Parathyroid adenoma (tissue), 2 donors: ENCODE measurements around the gene NPEPL1.

Source experiments
- H2AFZ ChIP-seq: fragments of 300-600 bp; sonication (generic); one replicate; pipeline ENCODE4 v1.7.0; 2017; ENCODE audit warnings: antibody characterized with exemption, mild to moderate bottlenecking
- H3K27ac ChIP-seq: fragments of 300-600 bp; sonication (generic); one replicate; pipeline ENCODE4 v1.7.0; 2017
- H3K27me3 ChIP-seq: fragments of 300-600 bp; sonication (generic); one replicate; pipeline ENCODE4 v1.7.0; 2017; ENCODE audit warnings: low read length; ENCODE audit not compliant: control insufficient read depth, insufficient read depth
- H3K36me3 ChIP-seq: fragments of 300-600 bp; sonication (generic); one replicate; pipeline ENCODE4 v1.7.0; 2017; ENCODE audit warnings: low read length; ENCODE audit not compliant: control insufficient read depth, insufficient read depth
- H3K4me1 ChIP-seq: fragments of 300-600 bp; sonication (generic); one replicate; pipeline ENCODE4 v1.7.0; 2017; ENCODE audit warnings: control low read depth
- H3K4me2 ChIP-seq: fragments of 300-600 bp; sonication (generic); one replicate; pipeline ENCODE4 v1.7.0; 2017; ENCODE audit warnings: low read length
- H3K4me3 ChIP-seq: fragments of 300-600 bp; sonication (generic); one replicate; pipeline ENCODE4 v1.7.0; 2017; ENCODE audit warnings: low read depth, low read length
- H3K79me2 ChIP-seq: fragments of 300-600 bp; sonication (generic); one replicate; pipeline ENCODE4 v1.7.0; 2017; ENCODE audit warnings: control low read depth
- H3K9ac ChIP-seq: fragments of 300-600 bp; sonication (generic); one replicate; pipeline ENCODE4 v1.7.0; 2017; ENCODE audit warnings: mild to moderate bottlenecking
- H3K9me3 ChIP-seq: fragments of 300-600 bp; sonication (generic); one replicate; pipeline ENCODE4 v1.7.0; 2017; ENCODE audit warnings: low read length; ENCODE audit not compliant: control insufficient read depth
- TF ChIP-seq, protein P1 (sequence below): fragments of 300-600 bp; sonication (generic); IDR thresholded peaks from one replicate; pipeline ENCODE4 v1.7.0; 2017; ENCODE audit warnings: antibody characterized with exemption, mild to moderate bottlenecking
- donor health status: primary hyperparathyroidism.

The NPEPL1 gene

DNA sequence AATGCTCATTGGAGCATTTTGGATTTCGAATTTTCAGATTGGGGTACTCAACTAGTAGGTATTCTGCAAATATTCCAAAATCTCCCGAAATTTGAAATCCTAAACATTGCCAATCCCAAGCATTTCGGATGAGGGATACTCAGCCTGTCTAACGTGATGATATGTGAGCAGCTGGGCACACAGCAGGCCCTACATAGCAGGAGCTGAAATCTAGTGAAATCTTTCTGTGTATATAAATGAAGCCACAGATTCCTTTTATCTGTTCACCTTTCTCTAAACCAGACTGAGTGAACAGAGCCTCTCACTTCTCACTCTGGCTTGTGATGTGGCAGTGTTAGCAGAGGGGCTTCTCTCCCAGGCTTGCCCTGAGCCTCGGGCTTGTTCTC, 23.7 kb upstream of the NPEPL1 start:
- Histone ChIP-seq H3K9me3 (no peaks in the 10 kb centered on the region), H3K4me2 (no peak overlapping the region), H3K4me1 (no peaks in the 10 kb centered on the region), H3K4me3 (no peak overlapping the region), H3K36me3 (no peaks in the 10 kb centered on the region), H3K27me3 (no peaks in the 10 kb centered on the region), H3K79me2 (peaks cover 11% of the 10 kb centered on the region), H3K9ac (no peak overlapping the region), H3K27ac (no peak overlapping the region), H2AFZ (no peak overlapping the region)
- TF ChIP-seq, protein P1, sequence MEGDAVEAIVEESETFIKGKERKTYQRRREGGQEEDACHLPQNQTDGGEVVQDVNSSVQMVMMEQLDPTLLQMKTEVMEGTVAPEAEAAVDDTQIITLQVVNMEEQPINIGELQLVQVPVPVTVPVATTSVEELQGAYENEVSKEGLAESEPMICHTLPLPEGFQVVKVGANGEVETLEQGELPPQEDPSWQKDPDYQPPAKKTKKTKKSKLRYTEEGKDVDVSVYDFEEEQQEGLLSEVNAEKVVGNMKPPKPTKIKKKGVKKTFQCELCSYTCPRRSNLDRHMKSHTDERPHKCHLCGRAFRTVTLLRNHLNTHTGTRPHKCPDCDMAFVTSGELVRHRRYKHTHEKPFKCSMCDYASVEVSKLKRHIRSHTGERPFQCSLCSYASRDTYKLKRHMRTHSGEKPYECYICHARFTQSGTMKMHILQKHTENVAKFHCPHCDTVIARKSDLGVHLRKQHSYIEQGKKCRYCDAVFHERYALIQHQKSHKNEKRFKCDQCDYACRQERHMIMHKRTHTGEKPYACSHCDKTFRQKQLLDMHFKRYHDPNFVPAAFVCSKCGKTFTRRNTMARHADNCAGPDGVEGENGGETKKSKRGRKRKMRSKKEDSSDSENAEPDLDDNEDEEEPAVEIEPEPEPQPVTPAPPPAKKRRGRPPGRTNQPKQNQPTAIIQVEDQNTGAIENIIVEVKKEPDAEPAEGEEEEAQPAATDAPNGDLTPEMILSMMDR = no peak

DNA sequence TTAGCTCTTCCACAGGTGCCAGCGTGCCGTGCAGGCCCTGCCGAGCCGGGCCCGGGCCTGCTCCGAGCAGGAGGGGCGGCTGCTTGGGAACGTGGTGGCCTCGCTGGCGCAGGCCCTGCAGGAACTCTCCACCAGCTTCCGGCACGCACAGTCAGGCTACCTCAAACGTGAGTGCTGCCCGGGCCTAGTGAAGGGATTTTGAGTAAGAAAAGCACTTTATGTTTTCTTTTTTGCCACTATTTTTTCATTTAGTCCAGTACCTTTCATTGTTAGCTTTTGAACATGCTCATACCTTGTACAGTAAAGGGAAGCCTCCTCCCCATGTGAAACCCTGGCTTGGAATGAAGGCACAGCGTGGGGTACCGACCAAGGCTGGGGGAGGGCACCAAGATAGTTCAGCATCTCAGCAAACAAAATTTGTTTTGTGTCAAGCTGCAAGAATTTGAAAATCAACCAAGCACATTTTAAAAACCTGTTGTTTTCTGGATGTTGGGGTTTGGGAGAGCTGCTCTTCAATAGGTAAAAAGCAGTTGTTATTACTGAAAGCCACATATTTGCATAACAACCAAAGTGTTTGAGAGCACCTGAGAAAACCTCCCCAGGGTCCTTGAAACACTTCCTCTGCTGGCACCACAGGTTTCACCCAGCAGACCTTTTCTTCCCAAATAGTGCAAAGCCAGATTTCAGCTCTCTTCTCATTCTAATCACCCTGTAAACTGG, 23.2 kb upstream of the NPEPL1 start:
- Histone ChIP-seq H3K27ac (no peak overlapping the region), H3K79me2 (peaks cover 6% of the 10 kb centered on the region), H3K9ac (no peak overlapping the region), H3K36me3 (no peaks in the 10 kb centered on the region), H3K4me2 (no peak overlapping the region), H3K4me1 (no peaks in the 10 kb centered on the region), H3K4me3 (no peak overlapping the region), H2AFZ (no peak overlapping the region), H3K27me3 (no peaks in the 10 kb centered on the region), H3K9me3 (no peaks in the 10 kb centered on the region)
- TF ChIP-seq, protein P1 = no peak

DNA sequence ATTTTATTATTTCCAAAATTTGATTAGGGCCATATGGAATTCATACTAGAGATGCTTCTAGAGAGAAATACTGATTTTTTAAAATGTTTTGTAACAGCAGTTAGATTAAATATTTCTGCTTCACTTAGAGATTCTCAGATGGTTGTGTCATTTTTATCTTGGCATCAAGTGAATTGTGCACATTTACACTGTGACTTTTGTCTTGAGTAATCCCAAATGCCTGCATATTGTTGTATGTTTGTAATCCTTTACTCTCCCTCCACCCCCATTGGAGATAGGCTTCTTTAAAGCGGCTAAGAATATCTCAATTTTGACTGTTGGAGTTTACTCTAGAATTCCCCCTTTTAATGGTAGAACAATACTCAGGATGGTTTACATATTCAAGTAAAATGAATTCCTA, 22.5 kb upstream of the NPEPL1 start:
- Histone ChIP-seq H3K79me2 (peaks cover 3% of the 10 kb centered on the region), H3K27ac (no peak overlapping the region), H2AFZ (no peak overlapping the region), H3K9me3 (no peaks in the 10 kb centered on the region), H3K4me1 (no peaks in the 10 kb centered on the region), H3K36me3 (no peaks in the 10 kb centered on the region), H3K4me3 (no peak overlapping the region), H3K4me2 (no peak overlapping the region), H3K27me3 (no peaks in the 10 kb centered on the region), H3K9ac (no peak overlapping the region)
- TF ChIP-seq, protein P1 = no peak

DNA sequence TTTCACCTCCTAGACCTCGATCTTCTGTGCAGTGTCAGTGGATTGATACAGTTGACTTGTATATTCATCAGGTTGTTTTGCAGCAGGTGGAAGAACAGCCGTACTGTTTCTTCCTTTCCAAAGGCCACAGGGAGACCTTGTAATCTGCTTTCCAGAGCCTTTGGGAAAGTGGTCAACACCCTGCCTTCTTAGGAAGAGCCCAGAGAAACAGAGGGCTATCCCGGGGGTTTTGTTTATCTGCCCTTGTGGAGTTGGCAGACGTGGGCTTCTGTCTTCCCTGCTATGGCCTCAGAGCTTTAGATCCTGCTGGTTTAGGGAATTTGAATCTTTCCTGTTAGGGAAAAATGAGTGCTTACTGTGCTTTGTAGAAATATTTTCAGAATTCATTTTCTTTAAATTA, 21.9 kb upstream of the NPEPL1 start:
- H3K36me3 ChIP-seq = no peaks in the 10 kb centered on the region
- H2AFZ ChIP-seq = no peak overlapping the region
- no peak overlapping the region for H3K9ac ChIP-seq
- no peaks in the 10 kb centered on the region for H3K4me1 ChIP-seq
- H3K4me3 ChIP-seq = no peak overlapping the region
- peaks cover 3% of the 10 kb centered on the region for H3K79me2 ChIP-seq
- H3K27me3 ChIP-seq = no peaks in the 10 kb centered on the region
- TF ChIP-seq, protein P1 = no peak
- no peaks in the 10 kb centered on the region for H3K9me3 ChIP-seq
- no peak overlapping the region for H3K27ac ChIP-seq
- H3K4me2 ChIP-seq = no peak overlapping the region

DNA sequence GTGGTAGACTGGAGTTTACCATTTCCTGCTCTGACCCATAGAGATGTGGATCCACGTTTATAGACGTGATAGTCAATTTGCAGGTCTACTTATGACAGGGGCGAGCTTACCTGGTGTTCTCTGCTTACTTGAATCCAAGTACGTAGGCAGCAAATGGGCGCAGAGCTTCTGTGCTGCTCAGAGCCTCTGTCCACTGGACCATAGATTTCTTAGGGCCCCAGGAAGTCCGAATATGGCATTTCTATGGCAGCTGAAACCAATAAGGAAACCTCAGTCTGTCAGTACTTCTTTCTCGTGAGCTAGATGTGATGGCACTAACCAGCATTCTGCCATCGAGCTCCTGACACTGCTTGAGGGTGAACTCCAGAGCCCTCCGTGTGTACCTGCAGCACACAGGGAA, 19.5 kb upstream of the NPEPL1 start:
- no peak overlapping the region for H3K4me3 ChIP-seq
- no peak overlapping the region for H2AFZ ChIP-seq
- peaks cover 3% of the 10 kb centered on the region for H3K79me2 ChIP-seq
- no peak overlapping the region for H3K9ac ChIP-seq
- H3K4me1 ChIP-seq = no peaks in the 10 kb centered on the region
- no peaks in the 10 kb centered on the region for H3K36me3 ChIP-seq
- no peaks in the 10 kb centered on the region for H3K27me3 ChIP-seq
- TF ChIP-seq, protein P1 = no peak
- H3K27ac ChIP-seq = no peak overlapping the region
- H3K4me2 ChIP-seq = no peak overlapping the region
- no peaks in the 10 kb centered on the region for H3K9me3 ChIP-seq
